K562 (cell line): ENCODE data around the gene PIP5K1B. TPM values are rescaled to one million over a fixed set of nuclear protein-coding genes. Genes with fewer than 3 reads are reported as not detected.

Experiments used
- ATF7 ChIP-seq: fragments of 450-650 bp; IDR thresholded peaks from 2 replicates; pipeline ENCODE4 v1.7.1; 2014; ENCODE audit warnings: mild to moderate bottlenecking, moderate library complexity
- CBX3 ChIP-seq, 2 experiments: IDR thresholded peaks; 1 replicate in 1 of 2; 2 replicates in 1 of 2; pipeline ENCODE4 v1.6.1; 2012; ENCODE audit warnings: inconsistent platforms in 2 of 2, low read length in 2 of 2, borderline replicate concordance in 1 of 2, control low read depth in 1 of 2
- CHD4 ChIP-seq: fragments of 200-600 bp; sonication (generic); IDR thresholded peaks from 3 replicates; pipeline ENCODE4 v1.6.1; 2012; ENCODE audit warnings: low read depth, mild to moderate bottlenecking, mixed read lengths, low read length, inconsistent platforms; ENCODE audit not compliant: insufficient read depth, insufficient replicate concordance, poor library complexity, severe bottlenecking
- CREB1 ChIP-seq, 2 experiments: sonication (generic) in 1 of 2; formaldehyde crosslinking in 1 of 2; IDR thresholded peaks; 2 replicates each; pipeline versions ENCODE4 v1.6.1 to v1.8.0; 2012 to 2022; ENCODE audit warnings: inconsistent platforms in 1 of 2, mild to moderate bottlenecking in 1 of 2, missing genetic modification reagents in 1 of 2, moderate library complexity in 1 of 2
- E2F3 ChIP-seq: fragments of 250-450 bp; sonication (Bioruptor Pico); IDR thresholded peaks from 2 replicates; pipeline ENCODE4 v1.4.0; 2020; ENCODE audit warnings: mild to moderate bottlenecking
- FOXM1 ChIP-seq, 2 experiments: fragments of 450-650 bp in 1 of 2; sonication (generic) in 1 of 2; formaldehyde crosslinking in 1 of 2; IDR thresholded peaks; 2 replicates each; pipeline versions ENCODE4 v1.6.1 to v1.9.0; 2017 to 2022; ENCODE audit warnings: low read depth in 2 of 2, mild to moderate bottlenecking in 2 of 2, missing genetic modification reagents in 1 of 2, moderate library complexity in 1 of 2
- GMEB1 ChIP-seq: fragments of 250-450 bp; sonication (Bioruptor Pico); IDR thresholded peaks from 2 replicates; pipeline ENCODE4 v1.4.0; 2020; ENCODE audit warnings: mild to moderate bottlenecking
- KDM1A ChIP-seq, 2 experiments: fragments of 450-650 bp; IDR thresholded peaks; 2 replicates each; pipeline ENCODE4 v1.6.1; 2016; ENCODE audit warnings: mild to moderate bottlenecking in 2 of 2
- PHF8 ChIP-seq: fragments of 200-600 bp; sonication (generic); IDR thresholded peaks from 2 replicates; pipeline ENCODE4 v1.6.1; 2012; ENCODE audit warnings: mixed run types, mild to moderate bottlenecking, inconsistent platforms, low read length, moderate library complexity, borderline replicate concordance
- TFAP4 ChIP-seq: sonication (generic); formaldehyde crosslinking; IDR thresholded peaks from 2 replicates; pipeline ENCODE4 v1.8.0; 2022; ENCODE audit warnings: missing genetic modification reagents, mild to moderate bottlenecking, moderate library complexity, borderline replicate concordance
- ZBED1 ChIP-seq: IDR thresholded peaks from 2 replicates; pipeline ENCODE4 v1.6.1; 2014
- ZNF12 ChIP-seq: sonication (generic); formaldehyde crosslinking; IDR thresholded peaks from 2 replicates; pipeline ENCODE4 v1.4.0; 2020; ENCODE audit warnings: mild to moderate bottlenecking, missing genetic modification reagents
- ZNF318 ChIP-seq, 2 experiments: fragments of 450-650 bp; IDR thresholded peaks; 2 replicates each; pipeline ENCODE4 v1.6.1; 2016; ENCODE audit warnings: mild to moderate bottlenecking in 2 of 2, borderline replicate concordance in 1 of 2, low read depth in 1 of 2, moderate library complexity in 1 of 2
- ZNF707 ChIP-seq: fragments of 250-450 bp; sonication (Bioruptor Pico); conservative IDR thresholded peaks from 2 replicates; pipeline ENCODE4 v1.8.0; 2022; ENCODE audit warnings: inconsistent platforms, mild to moderate bottlenecking, moderate library complexity
- polyA plus RNA-seq, 8 experiments: library from polyadenylated mRNA; depleted of rRNA in 4 of 8; stranded (reverse) in 5 of 8; unstranded in 3 of 8; fragments of >200 nt; fragmentation: Nextera tagmentation in 2 of 8; fragmentation: Illumina TruSeq in 1 of 8; extraction: Ambion mirVana in 2 of 8; extraction: Trizol in 1 of 8; gene quantifications; 2 replicates each; pipeline versions ENCODE4 v1.2.1 to v1.2.3, GENCODE V29; 2011 to 2014; ENCODE audit warnings: inconsistent platforms in 1 of 8, missing spikeins in 1 of 8
- total RNA-seq, 7 experiments: library from RNA; depleted of rRNA in 6 of 7; stranded (reverse); fragments of >200 nt in 6 of 7; fragmentation: Illumina TruSeq in 2 of 7; extraction: Trizol in 2 of 7; gene quantifications; 2 replicates each; pipeline versions ENCODE4 v1.2.1 to v1.2.3, GENCODE V29; 2011 to 2021; ENCODE audit warnings: low replicate concordance in 1 of 7

The PIP5K1B gene
- total and polyA plus RNA-seq, 9 of the 15 experiments (the other 6 are each of a cell fraction or from before 2014, with no cell fraction given): 3.1 to 12.9 (median 7.4) TPM

- TF ChIP-seq GMEB1 (peak; percentile 89), PHF8 (peak; percentile 81; the same call in 1 of the 2 replicates), ZBED1 (no peak), TFAP4 (CRISPR knock-in tag) (peak; percentile 53; the same call in 1 of the 2 replicates), ATF7 (peak; percentile 56), CREB1 (IDR thresholded peaks at IDR 0.05) (no peak), CREB1 (CRISPR knock-in tag; IDR thresholded peaks at IDR 0.05) (0 out of 2 replicates have a peak, but pooled peaks have one; percentile 30), ZNF12 (no peak), FOXM1 (IDR thresholded peaks at IDR 0.05; ENCODE audit: low read depth) (0 out of 2 replicates have a peak, but pooled peaks have one; percentile 17), FOXM1 (CRISPR knock-in tag; IDR thresholded peaks at IDR 0.05; ENCODE audit: low read depth) (0 out of 2 replicates have a peak, but pooled peaks have one; percentile 62), ZNF707 (CRISPR knock-in tag) (no peak), ZNF318 (IDR thresholded peaks at IDR 0.05; ENCODE audit: borderline replicate concordance in 1 of 2, low read depth in 1 of 2) (no peak), KDM1A (IDR thresholded peaks at IDR 0.05) (peak; percentile 90 to 95), E2F3 (CRISPR knock-in tag) (no peak), CHD4 (peak; percentile 97), CBX3 (IDR thresholded peaks at IDR 0.05; ENCODE audit: borderline replicate concordance in 1 of 2, low read length in 2 of 2) (peak in 1 of 2 experiments; percentile 92; a peak in 1 of 3 replicates)
Measured at GRCh38 chr9:69035438-69036308, 330.6 kb downstream of the PIP5K1B start, which contains the start of gene FXN (continued).
